Limb (tissue), 2 donors: Measurements from ENCODE around the gene PLCD3.

Source experiments
- DNase-seq, 2 donors: peaks; one replicate each; pipeline ENCODE4 v3.0.0-alpha.2; 2016; ENCODE audit errors: extremely low spot score in 2 of 2

The PLCD3 gene

DNA sequence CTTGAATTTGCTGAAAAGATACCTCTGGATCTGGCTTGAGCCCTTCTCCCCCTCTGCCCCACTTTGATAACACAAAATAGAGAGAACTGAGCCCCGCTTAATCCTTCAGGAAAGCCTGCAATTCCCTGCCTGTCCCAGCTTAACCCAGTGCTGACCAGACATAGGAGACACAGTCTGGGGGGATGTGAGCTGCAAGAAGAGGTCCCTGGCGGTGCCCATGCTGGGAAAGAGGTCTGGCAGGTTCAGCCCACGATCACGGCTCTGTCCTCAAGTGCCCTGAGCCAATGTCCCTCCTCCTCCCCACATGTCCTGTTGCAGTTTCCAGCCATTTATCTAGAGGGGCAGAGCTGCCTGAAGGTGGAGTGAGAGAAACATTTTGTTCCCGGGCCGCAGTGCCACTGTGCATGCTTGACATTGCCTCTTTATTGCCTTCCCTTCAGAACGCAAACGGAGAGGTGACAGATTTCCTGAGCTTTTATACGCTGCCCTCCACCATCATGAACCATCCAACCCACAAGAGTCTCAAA is 29.0 kb downstream of the PLCD3 start:
- DNase-seq = no peak

DNA sequence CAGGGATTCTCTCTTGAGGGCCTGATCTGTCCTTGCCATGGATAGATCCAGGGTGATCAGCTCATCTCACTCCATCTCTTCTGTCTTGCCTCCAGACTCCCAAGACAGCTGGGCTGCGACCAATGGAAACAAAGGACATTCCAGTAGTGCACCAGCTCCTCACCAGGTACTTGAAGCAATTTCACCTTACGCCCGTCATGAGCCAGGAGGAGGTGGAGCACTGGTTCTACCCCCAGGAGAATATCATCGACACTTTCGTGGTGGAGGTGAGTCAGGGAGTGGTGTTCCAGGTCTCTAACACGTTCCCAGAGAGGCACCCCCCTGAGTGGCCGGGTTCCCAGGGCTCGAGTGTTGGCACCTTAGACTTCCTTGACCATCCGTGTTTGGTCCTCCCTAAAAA is 29.5 kb downstream of the PLCD3 start:
- no peak for DNase-seq

DNA sequence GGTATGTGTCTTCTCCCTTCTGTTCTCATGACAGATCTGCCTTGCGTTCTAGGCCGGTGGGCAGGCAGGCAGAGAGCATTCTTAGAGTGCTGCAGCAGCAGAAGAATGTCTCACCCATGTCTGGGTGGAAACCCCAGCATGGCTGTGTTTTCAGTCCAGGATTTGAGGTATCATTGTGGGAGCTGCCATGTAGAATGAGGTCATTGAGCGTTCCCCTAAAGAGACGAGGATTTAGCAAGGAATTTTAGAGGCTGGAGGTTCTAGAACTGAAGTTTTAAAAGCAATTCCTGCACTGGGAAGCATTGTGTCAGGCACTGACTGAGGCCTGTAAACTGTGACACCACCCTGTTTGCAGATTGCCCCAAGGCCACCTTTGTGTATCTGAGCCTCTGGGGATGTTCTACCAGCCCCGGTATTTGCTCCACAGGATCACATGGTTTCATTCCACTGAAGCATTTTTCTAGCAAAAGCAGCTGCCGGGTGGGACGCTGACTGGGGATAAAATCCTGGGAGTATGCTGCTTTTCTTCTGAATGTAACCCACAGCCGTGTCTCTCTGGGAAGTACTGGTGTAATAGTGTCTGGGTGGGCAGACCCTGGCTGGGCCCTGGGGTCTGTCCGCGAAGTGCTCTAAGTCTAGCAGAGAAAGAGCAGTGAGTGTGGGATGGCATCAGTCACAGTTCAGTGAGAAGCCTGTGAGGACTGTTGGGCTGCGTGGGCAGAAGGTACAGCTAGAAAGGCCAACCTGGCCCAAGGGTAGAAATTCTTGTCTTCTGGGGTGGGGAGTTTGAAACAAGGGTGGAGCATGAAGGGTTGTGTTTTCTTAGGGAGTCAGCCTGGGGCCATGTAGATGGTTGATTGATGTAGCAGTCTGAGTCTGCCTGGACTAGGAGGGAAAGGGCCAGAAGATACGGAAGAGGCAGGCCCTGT is 30.2 kb downstream of the PLCD3 start:
- DNase-seq = no peak

DNA sequence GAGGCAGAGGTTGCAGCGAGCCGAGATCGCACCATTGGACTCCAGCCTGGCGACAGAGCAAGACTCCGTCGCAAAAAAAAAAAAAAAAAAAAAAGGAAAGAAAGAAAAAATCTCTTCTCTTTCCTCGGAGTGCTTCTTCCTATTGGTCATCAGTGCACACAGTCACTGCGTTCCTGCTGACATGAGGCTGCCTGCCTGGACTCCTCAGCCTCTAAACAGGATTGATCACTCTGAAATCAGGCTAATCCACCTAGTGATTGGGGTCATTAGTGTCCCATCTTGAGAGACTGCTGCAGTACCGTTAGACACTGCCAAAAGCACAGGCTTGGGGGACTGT is 30.8 kb downstream of the PLCD3 start:
- no peak for DNase-seq

DNA sequence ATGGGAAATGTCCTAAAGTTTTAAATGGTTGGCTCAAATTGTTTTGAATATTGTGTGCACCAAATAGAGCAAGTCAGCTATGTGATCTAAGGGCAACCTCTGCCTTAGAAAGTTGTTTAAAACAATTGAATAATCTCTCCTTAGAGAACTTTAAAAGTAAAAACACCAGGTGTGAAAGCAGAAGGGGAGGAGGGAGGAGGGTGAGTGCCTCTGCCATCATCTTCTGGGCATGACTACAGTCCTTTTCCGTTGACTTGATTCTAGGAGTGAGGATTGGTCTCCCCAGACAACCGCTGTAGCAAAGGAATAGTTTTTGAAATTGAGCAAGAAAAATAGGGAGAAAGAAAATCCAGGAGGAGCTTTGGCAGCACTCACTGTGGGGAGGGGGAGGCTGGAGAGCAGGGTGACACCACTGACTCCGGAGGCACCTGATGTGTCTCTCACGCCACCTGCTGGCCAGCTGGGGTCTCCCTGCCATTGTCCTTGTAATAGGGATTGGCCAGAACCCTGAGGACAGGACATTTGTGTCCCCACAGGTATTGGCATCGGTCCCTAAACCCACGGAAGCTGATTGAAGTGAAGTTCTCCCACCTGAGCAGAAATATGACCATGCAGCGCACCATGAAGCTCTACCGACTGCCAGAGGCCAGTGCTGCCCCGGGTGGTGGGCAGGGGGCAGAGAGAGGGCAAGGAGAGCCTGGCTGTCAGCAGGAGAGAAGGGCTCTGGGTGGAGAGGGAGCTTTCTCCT is 33.3 kb downstream of the PLCD3 start:
- DNase-seq = peak; percentile 64 to 87

DNA sequence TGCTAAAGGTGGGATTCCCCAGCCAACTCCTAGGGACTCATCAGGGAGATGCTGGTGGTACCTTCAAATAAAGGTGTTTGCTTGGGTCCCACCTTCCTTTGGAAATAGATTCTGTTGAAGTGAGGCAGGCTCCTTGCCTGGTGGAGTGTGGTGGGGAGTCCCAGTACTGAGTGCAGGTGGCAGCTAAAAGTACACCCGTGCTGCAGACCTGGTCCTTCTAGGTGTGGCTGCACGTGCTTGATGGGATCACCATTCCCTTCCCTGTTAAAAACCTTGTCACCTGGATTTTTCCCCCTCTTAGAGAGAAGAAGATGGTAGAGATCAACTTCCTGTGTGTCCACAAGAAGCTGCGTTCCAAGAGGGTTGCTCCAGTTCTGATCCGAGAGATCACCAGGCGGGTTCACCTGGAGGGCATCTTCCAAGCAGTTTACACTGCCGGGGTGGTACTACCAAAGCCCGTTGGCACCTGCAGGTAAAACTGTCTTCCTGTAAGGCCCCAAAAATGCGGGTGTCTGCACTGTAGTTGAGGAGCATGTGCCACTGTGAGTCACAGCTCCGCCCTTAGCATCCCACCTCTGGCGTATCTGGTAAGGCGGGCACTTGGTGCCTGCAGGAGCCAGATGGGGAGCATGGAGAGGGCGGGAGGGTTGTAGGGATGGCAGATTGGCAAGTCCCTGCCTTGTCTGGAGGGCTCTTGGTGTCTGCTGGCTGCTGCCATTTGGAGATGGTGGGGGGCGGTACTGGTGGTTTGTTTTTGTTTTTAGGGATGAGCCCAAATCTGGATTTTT is 34.0 kb downstream of the PLCD3 start:
- DNase-seq = no peak

DNA sequence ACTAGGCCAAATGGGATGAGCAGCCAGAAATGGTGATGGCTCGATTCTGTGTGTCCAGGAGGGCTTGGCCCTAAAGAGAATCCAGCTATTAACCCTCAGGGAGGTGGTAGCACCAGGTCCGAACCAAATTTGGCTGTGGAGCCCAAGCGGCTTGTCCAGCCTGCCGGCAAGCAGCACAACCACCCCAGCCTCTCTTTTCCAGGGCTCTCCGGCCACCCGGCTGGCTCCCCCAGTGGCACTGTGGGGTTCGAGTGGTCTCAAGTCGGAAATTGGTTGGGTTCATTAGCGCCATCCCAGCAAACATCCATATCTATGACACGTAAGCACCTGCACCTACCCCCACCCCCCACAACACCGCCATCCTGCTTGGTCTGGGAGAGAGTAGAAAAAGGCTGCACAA is 35.4 kb downstream of the PLCD3 start:
- DNase-seq = no peak

DNA sequence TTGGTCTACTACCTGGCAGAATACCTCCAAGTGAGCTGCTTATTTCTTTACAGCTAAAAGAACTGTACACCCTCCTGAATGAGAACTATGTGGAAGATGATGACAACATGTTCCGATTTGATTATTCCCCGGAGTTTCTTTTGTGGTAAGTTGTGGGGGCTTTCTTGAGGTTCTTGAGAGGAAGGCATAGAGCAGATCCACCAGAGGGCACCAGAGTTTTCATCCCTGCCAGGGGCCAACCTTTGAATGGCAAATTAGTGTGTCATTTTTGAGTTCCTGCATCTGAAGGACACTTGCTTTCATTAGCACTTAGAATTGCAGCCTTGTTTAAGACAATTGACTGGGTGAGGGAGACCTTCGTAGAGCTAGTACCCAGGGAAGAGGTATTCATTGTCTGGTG is 36.2 kb downstream of the PLCD3 start:
- no peak for DNase-seq

DNA sequence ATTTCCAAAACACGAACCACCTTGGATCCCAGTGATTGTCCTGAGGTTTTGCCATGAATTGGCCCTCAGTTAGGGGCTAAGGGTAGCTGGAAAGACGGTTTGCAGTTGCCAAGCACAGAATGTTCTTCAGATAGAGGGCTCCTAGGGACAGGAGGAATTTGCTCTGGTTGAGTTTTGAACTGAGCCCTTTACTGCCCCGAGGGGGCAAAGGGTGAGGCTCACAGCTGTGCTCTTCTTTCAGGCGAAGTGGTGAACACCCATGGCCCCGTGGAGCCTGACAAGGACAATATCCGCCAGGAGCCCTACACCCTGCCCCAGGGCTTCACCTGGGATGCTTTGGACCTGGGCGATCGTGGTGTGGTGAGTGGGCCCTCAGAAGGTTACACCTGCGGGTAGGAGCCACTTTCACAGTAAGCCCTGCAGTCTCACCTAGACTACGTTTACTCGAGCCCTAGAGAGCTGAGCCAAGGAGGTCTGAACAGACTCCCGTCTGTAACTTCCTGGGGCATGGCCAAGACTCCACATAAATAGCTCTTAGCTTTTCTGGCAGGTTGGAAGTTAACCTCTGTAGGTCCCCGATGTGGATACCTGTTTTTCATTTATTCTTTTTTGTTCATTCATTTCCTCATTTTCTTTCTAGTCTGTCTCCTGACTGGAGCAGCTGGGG is 38.7 kb downstream of the PLCD3 start:
- DNase-seq = no peak

DNA sequence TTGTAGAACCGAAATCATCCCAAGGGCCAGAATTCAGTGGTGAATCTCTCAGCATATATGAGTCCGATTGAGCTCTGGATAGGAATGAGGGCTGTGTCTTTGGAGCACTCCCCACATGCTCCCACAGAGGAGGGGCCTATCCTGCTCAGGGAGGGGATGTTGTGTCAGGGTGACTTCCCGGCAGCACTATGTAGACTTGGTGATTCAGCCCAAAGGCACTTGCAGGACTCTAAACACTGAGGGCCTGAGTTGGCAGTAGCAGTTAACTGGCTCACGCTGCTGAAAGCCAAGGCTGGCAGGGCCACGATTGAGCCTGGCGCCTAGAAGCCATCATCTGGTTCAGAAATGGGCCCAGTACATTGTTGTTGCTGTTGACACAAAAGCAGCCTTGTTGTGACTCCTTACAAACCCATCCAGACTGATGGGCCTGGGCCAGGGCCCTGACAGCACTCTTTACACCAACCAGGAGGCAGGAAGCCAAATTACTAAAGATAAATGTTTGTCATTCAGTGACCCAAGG is 39.3 kb downstream of the PLCD3 start:
- no peak for DNase-seq

DNA sequence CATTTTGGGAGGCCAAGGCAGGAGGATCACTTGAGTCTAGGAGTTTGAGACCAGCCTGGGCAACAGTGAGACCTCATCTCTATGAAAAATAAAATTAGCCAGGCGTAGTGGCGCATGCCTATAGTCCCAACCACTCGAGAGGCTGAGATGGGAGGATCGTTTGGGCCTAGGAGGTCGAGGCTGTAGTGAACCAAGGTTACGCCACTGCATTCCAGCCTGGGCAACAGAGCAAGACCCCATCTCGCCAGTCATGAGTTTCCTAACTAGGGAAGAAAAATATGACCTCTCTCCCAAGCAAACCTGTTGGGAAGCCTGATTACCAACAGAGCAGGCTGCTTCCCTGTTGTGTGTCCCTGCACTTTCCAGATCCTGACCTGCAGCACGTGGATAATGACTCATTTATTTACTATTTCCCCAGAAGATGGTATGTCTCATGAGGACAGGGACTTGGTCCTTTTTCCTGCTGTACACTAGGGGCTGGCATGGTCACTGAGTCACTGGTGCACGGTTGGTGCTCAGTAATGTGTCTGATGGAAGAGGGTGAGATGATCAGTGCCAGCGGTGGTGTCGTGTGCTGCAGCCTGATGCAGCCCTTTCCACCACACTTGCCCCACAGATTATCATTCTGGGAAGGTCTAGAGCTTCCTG is 40.4 kb downstream of the PLCD3 start:
- no peak for DNase-seq

DNA sequence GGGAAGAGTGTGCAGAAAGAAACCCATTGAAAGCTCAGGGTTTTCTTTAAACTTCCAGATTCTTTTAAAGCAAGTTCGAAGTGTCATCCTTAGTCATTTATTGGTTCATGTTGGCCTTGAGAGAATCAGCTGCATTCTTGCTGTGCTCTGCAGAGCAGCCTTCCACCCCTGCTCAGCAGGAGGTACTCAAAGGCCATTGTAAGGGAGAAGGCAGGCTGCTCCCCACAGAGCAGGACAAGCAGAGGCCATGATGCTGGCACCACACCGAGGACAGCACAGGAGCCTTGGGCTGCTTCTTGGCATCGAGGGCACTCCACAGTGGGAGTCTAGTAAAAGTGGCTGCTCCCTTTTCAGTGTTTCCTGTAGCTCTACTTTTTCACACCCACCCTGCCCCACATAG is 41.6 kb downstream of the PLCD3 start:
- DNase-seq = no peak

DNA sequence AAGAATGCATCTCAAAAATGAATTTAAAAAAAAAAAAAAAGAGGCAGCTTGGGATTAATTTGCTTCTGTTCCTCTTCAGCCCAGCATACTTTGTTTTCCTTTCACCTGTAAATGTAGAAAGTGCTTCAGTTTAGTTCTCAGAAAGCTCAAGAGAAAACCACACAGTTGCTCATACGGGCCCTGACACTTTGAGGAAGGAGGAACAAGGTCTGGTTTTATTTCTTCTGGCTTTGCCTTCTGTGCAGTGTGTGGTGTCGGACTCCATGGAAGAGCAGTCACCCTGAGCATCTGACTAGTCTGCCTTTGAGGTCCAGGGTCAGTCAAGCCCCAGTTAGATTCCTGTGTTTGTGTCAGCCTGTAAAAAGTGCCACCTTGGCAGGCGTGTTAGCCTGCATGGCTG is 43.6 kb downstream of the PLCD3 start:
- DNase-seq = no peak

DNA sequence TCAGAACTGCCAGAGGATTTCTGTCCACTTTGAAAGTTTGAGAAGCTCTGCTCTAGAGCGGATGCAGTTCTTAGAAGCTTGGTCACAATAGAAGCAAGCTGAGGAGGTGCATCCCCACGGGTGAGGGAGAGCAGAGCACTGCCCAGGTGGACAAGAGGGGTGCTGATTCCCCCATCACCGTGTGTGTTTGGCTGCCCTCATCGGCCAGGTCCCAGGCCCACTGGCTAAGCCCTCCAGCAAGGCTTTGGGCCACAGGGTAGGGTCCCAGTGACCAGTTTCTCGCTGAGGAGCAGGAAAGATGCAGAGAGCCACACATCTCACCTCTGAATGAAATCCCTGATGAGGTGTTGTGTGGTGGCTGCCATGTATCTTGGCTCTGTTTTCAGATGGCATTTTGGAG is 44.3 kb downstream of the PLCD3 start:
- no peak for DNase-seq

DNA sequence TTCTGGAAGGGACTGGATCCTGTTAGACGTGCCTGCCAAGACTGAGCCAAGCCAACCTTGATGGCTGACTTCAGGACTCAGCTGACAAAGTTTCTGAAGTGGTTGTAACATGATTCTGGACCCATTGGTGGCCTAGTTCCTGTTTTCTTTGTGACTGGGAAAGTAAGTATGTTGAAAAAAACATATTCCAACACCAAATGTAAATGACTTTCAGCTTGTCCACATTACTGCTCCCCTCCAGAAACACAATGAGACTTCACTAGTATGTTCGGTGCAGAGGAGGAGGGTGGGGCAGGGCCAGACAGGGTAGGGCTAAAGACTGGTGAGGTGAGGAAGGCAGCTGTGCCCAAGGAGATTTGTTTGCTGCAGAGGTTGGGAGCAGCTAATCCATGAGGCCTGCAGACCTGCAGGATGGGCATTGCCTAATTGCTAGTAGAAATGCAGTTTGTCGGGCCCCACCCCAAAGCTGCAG is 44.8 kb downstream of the PLCD3 start:
- no peak for DNase-seq

DNA sequence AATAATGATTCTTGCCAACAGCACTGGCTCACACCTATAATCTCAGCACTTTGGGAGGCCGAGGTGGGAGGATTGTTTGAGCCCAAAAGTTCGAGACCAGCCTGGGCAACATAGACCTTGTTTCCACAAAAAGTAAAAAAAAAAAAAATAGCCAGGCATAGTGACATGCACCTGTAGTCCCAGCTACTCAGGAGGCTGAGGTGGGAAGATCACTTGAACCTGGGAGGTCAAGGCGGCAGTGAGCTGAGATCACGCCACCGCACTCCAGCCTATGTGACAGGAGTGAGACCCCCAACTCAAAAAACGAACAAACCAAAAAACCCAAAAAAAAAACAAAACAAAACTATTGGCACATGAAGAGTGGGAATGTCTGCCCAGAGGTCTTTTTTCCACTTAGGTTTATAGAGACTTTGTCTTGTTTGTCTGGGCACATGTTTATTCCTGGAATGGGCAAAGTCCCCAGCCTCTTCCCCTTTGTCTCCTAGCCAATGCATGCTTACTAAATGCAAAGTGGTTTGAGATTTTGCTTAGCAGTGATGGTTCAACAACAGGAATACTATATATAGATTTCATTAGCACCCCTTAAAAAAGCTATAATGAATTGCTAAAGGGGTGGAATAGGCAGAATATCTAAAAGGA is 45.3 kb downstream of the PLCD3 start:
- DNase-seq = no peak

DNA sequence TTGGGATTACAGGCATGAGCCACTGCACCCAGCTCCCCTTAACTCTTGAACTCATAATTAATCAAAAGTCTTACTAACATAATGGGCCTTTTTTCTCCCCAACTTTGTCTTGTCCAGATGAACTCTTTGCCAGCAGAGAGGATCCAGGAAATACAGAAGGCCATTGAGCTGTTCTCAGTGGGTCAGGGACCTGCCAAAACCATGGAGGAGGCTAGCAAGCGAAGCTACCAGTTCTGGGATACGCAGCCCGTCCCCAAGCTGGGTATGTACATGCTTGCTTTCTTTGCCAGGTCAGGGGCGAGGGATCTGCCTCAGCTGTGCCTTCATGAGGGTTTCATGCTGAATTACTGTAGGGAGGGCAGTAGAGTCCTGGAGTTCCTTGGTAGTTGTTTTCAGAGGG is 45.9 kb downstream of the PLCD3 start:
- no peak for DNase-seq

DNA sequence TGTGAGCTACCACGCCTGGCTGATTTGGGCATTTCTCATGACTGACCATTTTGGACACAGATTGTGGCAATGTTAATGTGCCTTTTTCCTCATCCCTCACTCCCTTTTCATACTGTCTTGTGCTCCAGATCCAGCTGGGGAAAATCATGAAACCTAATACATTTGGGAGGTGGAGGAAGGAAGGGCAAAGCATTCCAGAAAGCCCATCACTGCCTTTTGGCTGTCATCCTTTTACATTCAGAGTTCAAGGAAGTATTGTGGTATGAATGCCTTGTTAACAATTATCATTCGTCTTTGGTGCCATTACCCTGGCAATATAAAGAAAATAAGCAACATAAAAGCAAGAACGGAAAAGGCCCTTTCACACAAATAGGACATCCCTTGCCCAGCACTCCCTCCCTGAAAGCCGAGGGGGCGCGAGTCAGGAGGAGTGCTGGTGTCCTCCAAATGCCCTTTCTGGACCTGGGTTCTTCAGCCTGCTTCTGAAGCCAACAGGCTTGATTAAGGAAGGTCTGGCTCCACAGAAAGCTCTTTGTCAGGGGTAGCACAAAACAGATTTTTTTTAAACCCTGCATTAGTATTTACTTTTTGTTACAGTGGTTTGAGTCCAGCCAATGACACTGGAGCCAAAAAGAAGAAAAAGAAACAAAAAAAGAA is 51.1 kb downstream of the PLCD3 start:
- no peak for DNase-seq

DNA sequence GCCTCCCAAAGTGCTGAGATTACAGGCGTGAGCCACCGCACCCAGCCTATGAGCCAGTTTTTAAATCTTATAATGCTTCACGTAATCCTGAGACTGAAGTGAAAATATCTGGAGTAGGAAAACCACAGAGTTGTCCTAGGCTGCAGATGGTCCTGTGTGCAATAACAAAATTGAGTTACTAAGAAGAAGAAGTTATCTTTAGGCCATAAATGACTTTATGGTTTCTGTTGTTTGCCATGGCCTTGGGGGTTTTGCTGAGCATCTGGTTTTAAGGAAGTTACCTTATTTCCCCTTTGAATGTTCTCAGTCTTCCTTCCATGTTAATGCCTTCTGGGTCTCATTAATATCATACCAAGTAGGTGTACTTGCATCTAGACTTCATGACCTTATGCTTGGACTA is 54.7 kb downstream of the PLCD3 start:
- DNase-seq = no peak
